NCI-H748 (cell line): ENCODE measurements around the gene RAB29.
"Not testable (repeated sequence)": the region's sequence is repeated elsewhere in the genome, so short reads cannot be mapped to it uniquely, and the experiment has no call there.

Experiments used
- DNase-seq: peaks from one replicate; lab custom pipeline; 2025; ENCODE audit not compliant: unreplicated experiment; lab: John Stamatoyannopoulos, UW

The RAB29 gene, protein sequence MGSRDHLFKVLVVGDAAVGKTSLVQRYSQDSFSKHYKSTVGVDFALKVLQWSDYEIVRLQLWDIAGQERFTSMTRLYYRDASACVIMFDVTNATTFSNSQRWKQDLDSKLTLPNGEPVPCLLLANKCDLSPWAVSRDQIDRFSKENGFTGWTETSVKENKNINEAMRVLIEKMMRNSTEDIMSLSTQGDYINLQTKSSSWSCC

GRCh38 chr1:205775015-205775716, at the start of gene RAB29:
Gene RAB29, minus strand, starts transcription at chr1:205775482. Its CDS starts 526 bp downstream, at chr1:205774956.
- peak; percentile 71 for DNase-seq

DNA sequence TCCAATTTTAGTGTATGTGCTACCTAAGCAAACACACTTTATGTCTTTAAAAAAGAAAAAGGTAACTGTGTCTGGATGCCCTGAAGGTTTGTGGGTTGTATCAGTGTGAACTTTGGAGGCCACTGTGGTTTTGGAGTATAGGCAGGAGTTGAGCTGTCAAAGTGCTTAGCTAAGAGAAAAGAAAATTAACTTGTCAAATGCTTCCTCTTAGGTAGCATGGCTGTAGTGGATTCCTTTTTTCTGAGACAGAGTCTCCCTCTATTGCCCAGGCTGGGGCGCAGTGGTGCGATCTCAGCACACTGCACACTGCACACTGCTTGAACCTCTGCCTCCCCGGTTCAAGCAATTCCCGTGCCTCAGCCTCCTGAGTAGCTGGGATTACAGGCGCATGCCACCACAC, 48.9 kb upstream of the RAB29 start:
- DNase-seq, result no peak

- not testable (repeated sequence) for DNase-seq
Measured at GRCh38 chr1:205823260-205823659, 48.0 kb upstream of the RAB29 start.

DNA sequence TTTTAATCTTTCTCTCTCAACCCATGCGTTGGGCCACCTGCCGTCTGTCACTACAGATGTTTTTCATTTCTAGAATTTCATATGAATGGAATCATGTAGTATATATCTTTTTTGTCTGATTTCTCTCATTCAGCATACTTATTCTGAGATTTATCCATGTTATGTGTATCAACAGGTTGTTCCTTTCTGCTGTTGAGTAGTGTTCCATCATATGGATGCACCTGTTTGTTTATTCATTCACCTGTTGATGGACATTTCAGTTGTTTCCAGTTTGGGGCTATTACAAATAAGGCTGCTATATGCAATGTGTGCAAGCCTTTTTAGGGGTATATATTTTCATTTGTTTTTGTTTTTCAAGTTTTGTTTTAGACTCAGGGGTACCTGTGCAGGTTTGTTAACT, 47.1 kb upstream of the RAB29 start:
- DNase-seq, result no peak

GRCh38 chr1:205817988-205818387, 42.7 kb upstream of the RAB29 start:
- DNase-seq, result no peak

GRCh38 chr1:205817364-205817763, 42.1 kb upstream of the RAB29 start:
- no peak for DNase-seq

DNA sequence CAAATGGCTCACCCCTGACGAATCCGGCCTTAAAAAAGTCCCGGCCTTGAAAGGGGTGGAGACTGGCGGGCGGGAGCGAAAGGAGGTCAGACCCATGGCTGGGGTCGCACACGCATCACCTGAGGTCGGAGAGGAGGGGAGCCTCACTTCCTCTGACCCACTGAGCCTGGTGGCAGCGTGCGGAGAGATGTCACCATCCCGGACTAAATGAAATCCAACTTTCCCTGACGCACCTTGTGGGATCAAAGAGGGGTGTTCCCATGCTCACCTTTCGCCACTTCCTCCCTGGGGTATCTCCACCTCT, 38.4 kb upstream of the RAB29 start:
- DNase-seq, result no peak

DNA sequence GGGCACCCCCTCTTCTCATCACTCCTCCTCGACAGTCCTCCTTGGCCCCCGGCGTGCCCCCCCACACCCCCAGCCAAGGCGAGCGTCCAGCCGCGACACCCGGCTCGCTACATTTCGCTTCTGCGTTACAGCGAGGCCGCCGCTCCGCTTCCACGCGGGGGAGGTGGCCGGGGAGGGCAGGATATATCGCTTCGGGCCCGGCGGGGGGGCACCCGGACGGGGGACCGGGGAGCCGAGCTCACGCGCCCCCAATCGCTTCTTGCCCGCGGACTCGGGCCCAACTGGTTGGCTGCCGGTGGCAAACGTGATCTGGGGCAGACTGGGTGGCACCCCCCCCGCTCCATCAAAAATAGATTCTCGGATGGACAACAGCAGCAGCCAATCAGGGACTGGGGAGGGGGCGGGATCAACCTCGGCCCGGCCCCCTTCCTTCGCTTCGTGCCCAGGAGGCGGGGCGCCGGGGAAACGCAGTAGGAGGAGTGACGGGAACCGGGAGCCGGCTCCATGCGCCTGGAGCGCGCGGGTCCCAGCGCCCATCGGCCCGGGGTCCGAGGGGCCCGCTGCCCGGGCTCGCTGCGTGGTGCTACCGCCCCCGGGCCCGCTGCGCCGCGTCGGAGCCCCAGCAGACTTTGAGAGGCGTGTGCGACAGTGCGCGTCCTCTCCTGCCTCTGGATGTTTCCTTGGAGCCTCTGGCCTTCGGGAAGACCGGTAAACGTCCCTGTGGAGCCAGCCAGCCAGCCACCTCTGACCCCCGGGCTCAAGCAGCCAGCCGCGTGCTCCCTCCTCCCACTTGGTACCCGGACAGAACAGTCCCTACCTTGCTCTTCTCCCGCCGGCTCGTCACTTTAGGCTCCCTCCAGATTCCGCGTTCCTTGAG, 37.8 kb upstream of the RAB29 start, which contains the start of gene SLC41A1:
TSS of gene SLC41A1 (minus strand) at position 321 of the 877 bp plus-strand sequence. CDS start 2,757 bp downstream, outside the sequence.
- peak; percentile 79 for DNase-seq

DNA sequence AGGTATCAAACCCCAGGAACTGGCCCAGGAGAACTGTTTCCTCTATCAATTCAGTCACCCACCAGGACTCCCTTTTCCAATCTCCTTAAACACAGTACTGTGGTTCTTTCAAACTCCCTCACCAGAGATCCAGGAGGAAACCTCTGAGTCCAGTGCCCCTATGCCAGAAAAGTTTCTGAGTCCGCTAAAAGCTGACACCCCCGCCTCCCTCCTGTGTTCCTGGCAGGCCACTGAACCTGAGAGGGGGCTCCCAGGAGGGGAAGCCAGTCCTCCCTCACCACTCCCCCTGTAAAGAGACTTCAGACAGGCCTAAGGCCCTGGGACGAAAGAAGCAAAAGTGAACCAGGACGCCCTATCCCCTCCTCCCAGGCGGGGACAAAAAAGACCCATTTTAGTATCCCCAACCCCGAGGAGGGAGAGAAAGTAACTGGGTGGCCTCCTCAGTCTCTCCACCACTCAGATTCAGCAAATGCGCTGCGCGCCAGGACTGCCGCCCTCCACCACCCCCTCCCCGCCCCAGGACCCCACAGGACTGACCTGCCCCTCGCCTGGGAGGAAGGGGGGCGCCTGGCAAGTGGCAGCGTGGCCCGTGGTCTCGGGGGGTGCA, 37.1 kb upstream of the RAB29 start:
- peak; percentile 33 for DNase-seq

DNA sequence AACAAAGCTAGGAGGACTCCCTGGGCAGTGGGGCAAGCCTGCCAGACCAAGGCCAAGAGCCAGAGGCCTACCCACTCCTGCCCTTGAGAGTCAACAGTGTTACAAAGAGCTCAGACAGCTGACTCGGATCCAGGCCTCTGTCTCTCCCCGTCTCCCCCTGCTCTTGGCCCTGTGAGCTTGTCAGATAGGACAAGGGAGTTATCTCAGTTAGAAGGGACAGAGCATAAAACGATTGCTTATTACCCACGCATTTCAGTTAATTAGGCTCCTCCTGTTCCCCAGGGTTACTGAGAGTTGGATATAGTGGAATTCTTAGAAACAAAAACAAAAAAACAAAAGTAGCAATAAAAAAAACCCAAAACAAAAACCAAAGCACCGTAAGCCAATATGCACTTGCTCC, 36.4 kb upstream of the RAB29 start:
- DNase-seq, result no peak

DNA sequence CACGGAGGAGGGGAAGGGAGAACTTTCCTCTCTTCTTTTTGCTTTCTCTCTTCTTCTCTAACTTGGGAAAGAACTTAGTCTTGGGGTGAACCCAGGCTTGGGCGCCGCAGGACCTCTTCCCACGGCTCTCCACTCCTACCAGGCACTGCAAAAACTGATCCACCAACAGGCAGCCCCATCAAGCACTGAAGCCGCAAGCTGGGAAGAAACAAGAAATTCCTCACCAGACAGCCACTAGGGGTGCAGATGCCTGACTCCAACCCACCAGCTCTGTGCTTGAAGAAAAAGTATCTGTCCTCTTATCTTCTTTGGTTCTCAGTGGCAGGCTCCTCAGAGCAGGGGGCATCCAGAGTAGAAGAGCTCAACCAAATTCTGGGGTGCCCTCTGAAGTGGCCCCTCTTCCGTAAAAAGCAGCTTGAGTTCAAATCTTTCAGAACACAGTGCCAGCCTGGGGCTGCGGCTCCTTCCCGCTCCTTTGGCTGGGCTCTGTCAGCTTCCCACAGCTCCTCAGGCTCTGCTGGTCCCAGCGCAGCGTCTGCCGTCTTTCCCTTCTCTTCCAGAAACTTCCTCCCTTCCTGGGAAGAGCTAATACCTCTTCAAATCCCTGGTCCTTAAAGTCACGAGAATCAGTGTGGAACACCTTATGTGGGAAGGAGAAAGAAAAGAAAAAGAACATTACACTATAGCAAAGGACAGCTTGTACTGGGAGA, 35.3 kb upstream of the RAB29 start:
- no peak for DNase-seq

DNA sequence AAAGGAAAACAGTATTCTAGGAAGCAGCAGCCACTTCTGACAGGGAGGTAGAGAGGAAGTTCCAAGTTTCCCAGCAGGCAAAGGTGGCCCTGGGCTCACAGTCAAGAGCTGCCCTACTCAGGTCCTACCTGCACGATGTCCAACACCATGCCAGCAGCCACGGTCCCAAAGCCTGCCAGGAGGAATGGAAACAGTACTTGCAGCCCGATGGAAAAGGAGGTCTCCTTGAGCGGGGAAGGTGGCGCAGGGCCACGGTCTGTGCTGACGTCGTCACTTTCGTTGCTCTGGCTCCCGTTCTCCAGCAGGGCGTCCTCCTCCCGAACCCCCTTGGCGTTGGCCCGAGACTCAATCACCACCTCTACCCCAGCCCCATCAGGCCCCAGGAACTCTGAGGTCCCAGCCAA, 34.7 kb upstream of the RAB29 start:
- DNase-seq, result no peak

GRCh38 chr1:205809469-205809868, 34.2 kb upstream of the RAB29 start:
- DNase-seq, result no peak

DNA sequence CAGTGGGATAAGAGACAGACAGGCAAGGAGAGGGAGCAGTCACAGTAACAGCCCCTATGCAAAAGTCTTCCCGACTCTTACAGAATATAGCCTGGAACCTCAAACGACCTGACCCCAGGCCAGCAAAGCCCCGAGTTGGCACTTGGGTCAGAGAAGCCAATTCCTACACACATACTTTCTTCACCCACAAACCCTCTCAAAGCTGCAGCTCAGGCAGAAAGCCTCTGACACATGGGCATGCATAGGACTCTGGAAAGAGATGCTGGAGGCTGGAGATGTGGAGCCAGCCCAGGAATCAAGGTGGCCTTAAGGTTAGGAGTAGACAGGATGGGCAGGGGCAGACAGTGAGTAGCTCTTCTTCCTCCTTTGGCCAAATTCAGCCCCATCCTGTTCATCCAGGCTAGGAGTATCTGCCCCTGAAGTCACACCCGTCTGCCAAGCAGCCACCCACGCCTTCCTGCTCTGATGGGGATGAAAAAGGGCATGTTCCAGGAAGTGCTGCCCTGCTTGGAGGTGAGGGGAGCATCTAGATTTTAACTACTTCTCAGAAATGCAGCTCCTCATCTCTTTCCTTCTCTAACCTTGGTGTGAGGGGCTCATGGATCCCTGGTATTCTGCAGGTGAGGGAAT, 29.9 kb upstream of the RAB29 start:
- no peak for DNase-seq

- no peak for DNase-seq
Measured at GRCh38 chr1:205804605-205805004, 29.3 kb upstream of the RAB29 start.

GRCh38 chr1:205803986-205804385, 28.7 kb upstream of the RAB29 start:
- DNase-seq, result no peak

DNA sequence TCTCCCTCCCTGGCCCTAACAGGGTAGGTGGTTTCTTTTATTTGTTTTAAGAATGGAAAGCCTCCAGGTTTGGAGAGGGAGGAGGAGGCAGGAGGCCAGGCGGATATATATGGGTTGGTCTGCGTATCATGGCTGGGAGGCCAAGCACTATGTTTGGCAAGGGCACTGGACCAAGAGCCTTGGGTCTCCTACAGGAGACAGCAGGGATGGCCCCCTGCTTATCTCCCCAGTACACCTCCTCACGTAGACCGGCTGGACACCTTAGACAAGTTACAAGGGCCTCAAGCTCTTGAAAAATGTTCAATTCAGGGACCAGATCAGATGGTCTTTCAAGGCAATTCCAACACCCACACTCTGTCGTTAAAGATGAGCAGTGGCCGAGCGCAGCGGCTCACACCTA, 26.8 kb upstream of the RAB29 start:
- DNase-seq, result no peak

DNA sequence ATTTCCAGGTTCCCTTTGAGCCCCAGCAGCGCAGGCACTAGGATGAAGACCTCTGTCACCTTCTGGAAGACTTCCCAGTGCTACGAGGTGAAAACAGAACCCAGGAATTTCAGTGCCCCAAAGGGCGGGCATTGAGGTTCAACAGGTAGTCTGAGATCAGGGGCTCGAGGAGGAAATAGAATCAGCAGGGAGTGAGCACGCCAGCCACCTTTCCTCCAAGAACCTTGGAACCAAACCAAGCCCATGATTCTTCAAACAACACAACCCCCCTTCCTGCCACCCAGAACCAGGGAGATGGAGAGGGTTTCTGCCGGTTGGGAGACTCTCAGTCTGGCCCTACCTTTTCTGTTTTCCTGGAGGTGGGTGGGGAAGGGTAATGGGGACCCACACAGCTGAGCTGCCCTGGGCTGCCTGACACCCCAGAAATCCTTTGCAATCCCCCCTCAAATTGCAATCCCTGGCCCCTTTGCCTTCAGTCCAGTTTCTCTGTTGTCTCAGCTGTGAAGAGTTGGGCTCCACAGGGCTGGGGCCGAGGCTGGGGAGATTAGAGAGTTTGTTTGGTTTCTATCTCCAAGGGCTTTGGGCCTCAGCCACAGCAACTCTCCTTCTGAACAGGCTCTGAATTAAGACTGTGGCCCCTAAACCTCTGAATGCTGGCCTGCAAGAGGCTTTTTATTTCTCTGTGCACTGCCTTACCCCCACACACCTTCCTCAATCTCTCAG, 25.9 kb upstream of the RAB29 start:
- no peak for DNase-seq

DNA sequence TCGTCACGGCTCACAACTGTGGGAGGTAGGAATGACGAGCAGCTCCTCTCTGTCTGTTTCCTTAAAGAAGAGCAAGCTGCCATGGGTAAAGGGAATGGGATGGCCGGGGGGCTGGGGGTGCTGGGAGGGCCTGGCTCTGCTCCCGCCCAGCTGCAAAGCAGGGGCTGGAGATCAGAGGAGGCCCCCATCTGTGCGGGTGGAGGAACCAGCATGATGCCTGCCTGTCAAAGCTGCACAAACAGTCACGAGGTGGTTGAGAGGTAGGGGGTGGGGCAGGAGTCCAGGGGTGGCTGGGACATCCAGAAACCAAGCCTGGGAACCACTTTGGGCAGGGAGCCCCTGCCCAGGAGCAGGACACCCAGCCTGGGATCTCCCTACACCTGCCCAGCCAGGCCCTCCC, 25.1 kb upstream of the RAB29 start:
- no peak for DNase-seq

DNA sequence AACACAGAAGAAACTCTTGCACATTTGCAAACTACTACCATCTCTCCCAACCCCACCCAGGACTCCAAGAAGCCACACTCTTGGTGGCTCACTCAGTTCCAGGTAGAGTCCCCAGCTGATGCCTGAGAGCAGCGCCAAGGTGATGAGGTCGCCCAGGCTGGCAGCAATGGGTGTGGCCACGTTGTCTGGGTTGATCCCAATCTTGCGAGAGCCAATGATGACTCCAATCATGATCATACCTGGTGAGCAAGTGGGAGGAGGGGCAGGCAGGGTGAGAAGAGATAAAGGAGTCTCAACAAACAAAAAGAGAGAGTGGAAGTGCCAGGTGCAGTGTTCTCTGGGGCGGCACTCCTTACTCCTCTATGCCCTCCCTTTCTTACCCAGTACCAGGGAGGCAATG, 23.3 kb upstream of the RAB29 start:
- DNase-seq, result no peak
